Measurements from ENCODE around the gene STX18. TPM values are rescaled to one million over a fixed set of nuclear protein-coding genes. Genes with fewer than 3 reads are reported as not detected.
"Not testable (repeated sequence)": the region's sequence is repeated elsewhere in the genome, so short reads cannot be mapped to it uniquely, and the experiment has no call there.

The STX18 gene
- total and polyA plus RNA-seq, 3 experiments from 2014 or later, result 24.7 to 27.1 (median 25.2) TPM

DNA sequence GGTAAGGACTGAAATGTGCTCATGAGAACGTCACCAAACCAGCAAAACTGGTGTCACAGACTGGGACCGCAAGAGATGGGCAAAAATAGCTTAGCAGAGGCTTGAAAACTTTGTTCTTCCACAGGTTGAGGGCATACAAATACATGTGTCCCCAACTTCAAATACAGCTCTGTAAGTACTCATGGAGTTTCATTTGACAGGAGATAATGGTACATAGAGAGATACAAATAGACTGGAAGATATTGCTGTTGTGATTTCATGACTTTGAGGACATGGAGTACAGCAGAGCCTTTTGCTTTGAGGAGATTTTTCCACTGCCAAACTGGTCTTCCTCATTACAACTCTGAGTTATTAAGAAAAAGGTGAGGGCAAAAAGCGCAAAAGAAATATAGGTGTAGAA, 70.7 kb downstream of the STX18 start:
- Histone ChIP-seq H3K27ac (ENCODE audit: low read depth, low read length) (no peak overlapping the region), H3K36me3 (ENCODE audit: insufficient read depth, low read length) (peaks cover 12% of the 10 kb centered on the region), H3K4me1 (ENCODE audit: insufficient read depth, low read length) (no peaks in the 10 kb centered on the region), H3K9me3 (ENCODE audit: low read length) (no peaks in the 10 kb centered on the region), H3K4me3 (ENCODE audit: low read length) (no peak overlapping the region), H3K27me3 (ENCODE audit: insufficient read depth, low read length, poor library complexity, severe bottlenecking) (no peaks in the 10 kb centered on the region)
- ChIA-PET POLR2A (no interaction called here), CTCF (interaction anchor here (1.2 to 1.3 kb wide), 2 partner anchors 17 to 211 kb away, joined by 4 read pairs; no protein-coding TSS in a partner anchor)
- H3K9me3 Mint-ChIP-seq, result no peaks in the 10 kb centered on the region
- H3K36me3 Mint-ChIP-seq, result peaks cover 13 to 63% (median 30%) of the 10 kb centered on the region in 3 donors
- no peak overlapping the region for H3K4me3 Mint-ChIP-seq
- H3K27ac Mint-ChIP-seq, result peak overlapping the region in 1 of 8 donors; percentile 9
- no peak for DNase-seq
- H3K4me1 Mint-ChIP-seq, result peaks cover 11 to 25% (median 21%) of the 10 kb centered on the region in 3 donors
- no peaks in the 10 kb centered on the region for H3K27me3 Mint-ChIP-seq

DNA sequence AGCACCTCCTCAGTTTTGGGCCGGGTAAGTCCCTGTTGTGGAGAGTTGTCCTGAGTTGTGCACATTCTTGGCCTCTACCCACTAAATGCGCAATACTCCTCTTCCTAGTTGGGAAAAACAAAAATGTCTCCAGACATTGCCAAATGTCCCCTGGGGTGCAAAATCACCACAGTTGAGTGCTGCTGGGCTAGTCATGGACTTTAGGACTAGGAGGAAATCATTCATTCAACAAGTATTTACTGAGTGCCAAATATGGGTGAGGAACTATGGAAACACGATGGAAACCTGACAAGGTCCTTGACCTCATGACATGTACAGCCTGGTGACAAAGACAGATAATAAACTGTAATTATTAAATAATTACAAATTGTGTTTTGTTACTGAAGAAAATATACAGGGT, 71.6 kb downstream of the STX18 start:
- peaks cover 19% of the 10 kb centered on the region for H3K36me3 ChIP-seq (ENCODE audit: insufficient read depth, low read length)
- H3K27ac ChIP-seq (ENCODE audit: low read depth, low read length), result no peak overlapping the region
- ChIA-PET CTCF (no interaction called here), POLR2A (no interaction called here)
- no peaks in the 10 kb centered on the region for H3K9me3 ChIP-seq (ENCODE audit: low read length)
- H3K4me1 Mint-ChIP-seq, result peaks cover 15 to 29% (median 22%) of the 10 kb centered on the region in 3 donors
- DNase-seq, result no peak
- H3K36me3 Mint-ChIP-seq, result peaks cover 22 to 72% (median 38%) of the 10 kb centered on the region in 3 donors
- no peaks in the 10 kb centered on the region for H3K27me3 Mint-ChIP-seq
- peaks cover 0 to 8% (median 0%) of the 10 kb centered on the region in 5 donors for H3K9me3 Mint-ChIP-seq
- peak overlapping the region in 1 of 8 donors; percentile 56 for H3K27ac Mint-ChIP-seq
- H3K4me1 ChIP-seq (ENCODE audit: insufficient read depth, low read length), result no peaks in the 10 kb centered on the region
- no peak overlapping the region for H3K4me3 Mint-ChIP-seq
- H3K27me3 ChIP-seq (ENCODE audit: insufficient read depth, low read length, poor library complexity, severe bottlenecking), result no peaks in the 10 kb centered on the region
- no peak overlapping the region for H3K4me3 ChIP-seq (ENCODE audit: low read length)

DNA sequence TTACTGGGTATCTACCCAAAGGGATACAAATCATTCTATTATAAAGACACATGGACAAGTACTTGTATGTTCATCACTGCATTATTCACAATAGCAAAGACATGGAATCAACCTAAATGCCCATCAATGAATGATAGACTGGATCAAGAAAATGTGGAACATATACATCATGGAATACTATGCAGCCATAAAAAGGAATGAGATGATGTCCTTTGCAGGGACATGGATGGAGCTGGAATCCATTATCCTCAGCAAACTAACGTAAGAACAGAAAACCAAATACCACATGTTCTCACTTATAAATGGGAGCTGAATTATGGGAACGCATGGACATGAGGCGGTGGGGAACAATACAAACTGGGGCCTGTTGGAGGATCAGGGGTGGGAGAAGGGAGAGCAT, 76.6 kb downstream of the STX18 start:
- H3K27me3 Mint-ChIP-seq; H3K27ac ChIP-seq (ENCODE audit: low read depth, low read length); H3K4me3 ChIP-seq (ENCODE audit: low read length); H3K9me3 ChIP-seq (ENCODE audit: low read length); POLR2A ChIA-PET; H3K27me3 ChIP-seq (ENCODE audit: insufficient read depth, low read length, poor library complexity, severe bottlenecking); H3K4me3 Mint-ChIP-seq; DNase-seq; CTCF ChIA-PET; H3K9me3 Mint-ChIP-seq: not testable (repeated sequence)
- Histone ChIP-seq H3K36me3 (ENCODE audit: insufficient read depth, low read length) (peaks cover 19% of the 10 kb centered on the region), H3K4me1 (ENCODE audit: insufficient read depth, low read length) (peaks cover 16% of the 10 kb centered on the region)
- peak overlapping the region in 3 of 8 donors; percentile 2 to 92 (median 4) for H3K27ac Mint-ChIP-seq
- peaks cover 49 to 62% (median 53%) of the 10 kb centered on the region in 3 donors for H3K4me1 Mint-ChIP-seq
- H3K36me3 Mint-ChIP-seq, result peaks cover 23 to 61% (median 39%) of the 10 kb centered on the region in 3 donors

DNA sequence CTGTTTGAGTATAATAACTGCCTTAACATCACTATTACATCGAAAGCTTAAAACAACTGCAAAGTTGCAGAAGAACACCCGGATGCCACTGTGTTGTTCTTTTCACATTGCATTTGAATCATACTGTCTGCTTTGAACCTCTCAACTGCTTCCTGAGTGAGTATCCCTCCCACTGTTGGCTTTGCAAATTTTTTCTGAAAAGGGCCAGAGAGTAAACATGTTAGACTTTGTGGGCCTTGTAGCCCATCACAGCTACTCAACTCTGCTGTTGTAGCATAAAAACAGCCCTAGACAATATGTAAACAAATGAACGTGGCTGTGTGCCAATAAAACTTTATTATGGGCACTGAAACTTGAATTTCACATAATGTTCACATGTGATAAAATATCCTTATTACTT, 78.9 kb downstream of the STX18 start:
- H3K27ac Mint-ChIP-seq, result peak overlapping the region; percentile 39 to 99 (median 90)
- DNase-seq, result no peak
- H3K27ac ChIP-seq (ENCODE audit: low read depth, low read length), result no peak overlapping the region
- no peak overlapping the region for H3K4me3 ChIP-seq (ENCODE audit: low read length)
- POLR2A ChIA-PET, result no interaction called here
- H3K36me3 Mint-ChIP-seq, result peaks cover 23 to 57% (median 32%) of the 10 kb centered on the region in 3 donors
- CTCF ChIA-PET, result interaction anchor here (1.1 to 1.6 kb wide), 3 partner anchors 31 to 76 kb away, joined by 3 read pairs; partner anchors contain the start of gene NSG1
- H3K9me3 Mint-ChIP-seq, result peaks cover 0 to 8% (median 0%) of the 10 kb centered on the region in 5 donors
- H3K4me3 Mint-ChIP-seq, result peak overlapping the region in 5 of 7 donors; percentile 7 to 83 (median 71)
- H3K9me3 ChIP-seq (ENCODE audit: low read length), result no peaks in the 10 kb centered on the region
- H3K27me3 ChIP-seq (ENCODE audit: insufficient read depth, low read length, poor library complexity, severe bottlenecking), result no peaks in the 10 kb centered on the region
- peaks cover 16% of the 10 kb centered on the region for H3K4me1 ChIP-seq (ENCODE audit: insufficient read depth, low read length)
- H3K36me3 ChIP-seq (ENCODE audit: insufficient read depth, low read length), result peaks cover 16% of the 10 kb centered on the region
- H3K4me1 Mint-ChIP-seq, result peaks cover 59 to 68% (median 60%) of the 10 kb centered on the region in 3 donors
- H3K27me3 Mint-ChIP-seq, result no peaks in the 10 kb centered on the region

DNA sequence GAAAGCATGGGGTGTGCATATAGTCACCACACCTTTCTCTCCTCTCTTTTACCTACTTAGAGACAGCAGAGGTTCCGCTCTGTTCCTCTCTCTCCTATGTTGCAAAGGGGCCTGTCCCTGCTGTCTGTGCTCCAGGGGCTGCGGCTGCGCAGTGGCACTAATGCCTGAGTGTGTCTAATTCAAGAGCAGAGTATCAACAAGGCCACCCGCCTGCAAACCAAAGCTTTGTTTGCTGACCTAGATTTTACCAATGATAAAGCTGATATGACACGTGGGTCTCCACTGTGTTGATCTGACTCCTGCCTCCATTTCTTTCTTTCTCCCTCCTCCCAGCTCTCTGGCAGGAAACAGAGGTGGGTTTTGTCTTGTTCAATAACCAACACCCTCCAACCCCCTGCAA, 80.0 kb downstream of the STX18 start:
- no peaks in the 10 kb centered on the region for H3K27me3 ChIP-seq (ENCODE audit: insufficient read depth, low read length, poor library complexity, severe bottlenecking)
- H3K4me1 ChIP-seq (ENCODE audit: insufficient read depth, low read length), result peaks cover 16% of the 10 kb centered on the region
- no peak overlapping the region for H3K27ac ChIP-seq (ENCODE audit: low read depth, low read length)
- peaks cover 18 to 58% (median 24%) of the 10 kb centered on the region in 3 donors for H3K36me3 Mint-ChIP-seq
- peak overlapping the region; percentile 85 to 99 (median 92) for H3K27ac Mint-ChIP-seq
- peak in 4 of 5 donors; percentile 42 to 83 (median 70) for DNase-seq
- peaks cover 0 to 8% (median 0%) of the 10 kb centered on the region in 5 donors for H3K9me3 Mint-ChIP-seq
- CTCF ChIA-PET, result interaction anchor here (1.1 to 1.6 kb wide), 3 partner anchors 30 to 75 kb away, joined by 3 read pairs; partner anchors contain the start of gene NSG1
- peaks cover 17% of the 10 kb centered on the region for H3K36me3 ChIP-seq (ENCODE audit: insufficient read depth, low read length)
- peaks cover 52 to 60% (median 60%) of the 10 kb centered on the region in 3 donors for H3K4me1 Mint-ChIP-seq
- H3K4me3 ChIP-seq (ENCODE audit: low read length), result no peak overlapping the region
- H3K9me3 ChIP-seq (ENCODE audit: low read length), result no peaks in the 10 kb centered on the region
- H3K27me3 Mint-ChIP-seq, result no peaks in the 10 kb centered on the region
- peak overlapping the region; percentile 49 to 90 (median 80) for H3K4me3 Mint-ChIP-seq
- POLR2A ChIA-PET, result interaction anchor here (0.9 kb wide), 1 partner anchor 75 kb away, joined by 3 read pairs; the partner anchor contains the start of gene NSG1

DNA sequence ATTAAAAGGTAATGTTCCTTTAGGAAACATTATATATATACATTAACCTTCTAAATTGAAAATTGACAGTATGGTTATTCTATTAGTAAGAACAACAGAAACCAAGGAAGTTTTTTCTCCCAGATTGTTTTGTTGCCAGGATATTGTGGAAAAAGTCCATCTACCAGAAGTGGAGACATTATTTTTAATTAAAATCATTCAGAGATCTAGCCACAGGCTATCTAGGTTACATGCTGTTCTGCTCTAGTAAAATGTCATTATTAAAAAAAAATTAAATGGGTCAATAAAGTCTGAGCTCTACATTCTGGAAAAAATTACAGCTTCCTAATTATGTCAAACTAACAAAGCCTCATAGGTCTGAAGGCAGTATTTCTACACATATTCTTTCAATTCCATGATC, 80.7 kb downstream of the STX18 start:
- Histone ChIP-seq H3K27ac (ENCODE audit: low read depth, low read length) (no peak overlapping the region), H3K4me1 (ENCODE audit: insufficient read depth, low read length) (peaks cover 16% of the 10 kb centered on the region), H3K27me3 (ENCODE audit: insufficient read depth, low read length, poor library complexity, severe bottlenecking) (no peaks in the 10 kb centered on the region), H3K36me3 (ENCODE audit: insufficient read depth, low read length) (peaks cover 19% of the 10 kb centered on the region), H3K9me3 (ENCODE audit: low read length) (no peaks in the 10 kb centered on the region), H3K4me3 (ENCODE audit: low read length) (no peak overlapping the region)
- peak overlapping the region in 6 of 7 donors; percentile 49 to 83 (median 76) for H3K4me3 Mint-ChIP-seq
- H3K27ac Mint-ChIP-seq, result peak overlapping the region; percentile 85 to 99 (median 92)
- ChIA-PET CTCF (no interaction called here), POLR2A (no interaction called here)
- no peaks in the 10 kb centered on the region for H3K27me3 Mint-ChIP-seq
- peaks cover 14 to 58% (median 22%) of the 10 kb centered on the region in 3 donors for H3K36me3 Mint-ChIP-seq
- peaks cover 0 to 8% (median 0%) of the 10 kb centered on the region in 5 donors for H3K9me3 Mint-ChIP-seq
- H3K4me1 Mint-ChIP-seq, result peaks cover 50 to 60% (median 56%) of the 10 kb centered on the region in 3 donors
- DNase-seq, result no peak

DNA sequence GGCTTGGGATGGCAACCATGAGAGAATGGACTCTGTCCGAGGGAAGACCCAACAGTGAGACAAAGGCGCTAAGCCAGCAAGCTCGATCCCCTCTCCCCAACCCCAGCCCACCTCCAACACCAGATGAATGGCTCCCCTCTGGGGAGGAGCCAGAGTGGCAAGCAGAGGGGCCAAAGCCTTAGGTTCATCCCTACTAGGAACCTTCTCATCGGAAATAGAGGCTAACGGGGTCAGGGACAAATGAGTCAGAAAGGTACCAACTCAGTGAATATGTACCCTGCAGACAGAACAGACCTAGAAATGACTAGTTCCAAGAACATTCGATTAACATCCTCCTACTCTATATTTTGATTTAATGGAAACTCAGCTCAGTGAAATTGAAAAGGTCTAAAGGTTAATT, 81.1 kb downstream of the STX18 start:
- H3K9me3 Mint-ChIP-seq, result peaks cover 0 to 6% (median 0%) of the 10 kb centered on the region in 5 donors
- ChIA-PET CTCF (no interaction called here), POLR2A (no interaction called here)
- DNase-seq, result no peak
- peaks cover 17% of the 10 kb centered on the region for H3K36me3 ChIP-seq (ENCODE audit: insufficient read depth, low read length)
- H3K27ac Mint-ChIP-seq, result peak overlapping the region; percentile 70 to 99 (median 86)
- H3K4me1 Mint-ChIP-seq, result peaks cover 50 to 60% (median 52%) of the 10 kb centered on the region in 3 donors
- peak overlapping the region in 1 of 7 donors; percentile 23 for H3K4me3 Mint-ChIP-seq
- no peak overlapping the region for H3K4me3 ChIP-seq (ENCODE audit: low read length)
- H3K9me3 ChIP-seq (ENCODE audit: low read length), result no peaks in the 10 kb centered on the region
- no peaks in the 10 kb centered on the region for H3K27me3 ChIP-seq (ENCODE audit: insufficient read depth, low read length, poor library complexity, severe bottlenecking)
- H3K4me1 ChIP-seq (ENCODE audit: insufficient read depth, low read length), result peaks cover 16% of the 10 kb centered on the region
- no peaks in the 10 kb centered on the region for H3K27me3 Mint-ChIP-seq
- peaks cover 10 to 58% (median 18%) of the 10 kb centered on the region in 3 donors for H3K36me3 Mint-ChIP-seq
- H3K27ac ChIP-seq (ENCODE audit: low read depth, low read length), result no peak overlapping the region

DNA sequence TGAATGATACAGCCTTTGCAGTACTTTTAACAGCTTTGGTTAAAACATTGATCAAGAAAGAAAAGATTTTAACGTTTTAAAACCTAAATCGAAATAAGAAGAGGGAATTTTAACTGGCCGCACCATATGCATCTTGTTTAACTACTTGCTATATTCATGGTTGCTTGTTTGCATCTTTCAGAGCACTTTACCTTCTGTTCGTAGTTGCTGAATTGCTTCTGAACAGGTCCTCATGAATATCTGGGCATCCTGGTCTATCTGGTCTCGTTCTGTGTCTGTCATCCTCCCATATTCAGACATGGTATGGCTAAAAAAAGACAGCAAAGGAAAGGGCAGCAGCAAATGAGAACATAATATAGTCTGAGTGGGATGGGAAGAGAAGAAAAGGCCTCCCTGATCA, 82.7 kb downstream of the STX18 start:
- CTCF ChIA-PET, result no interaction called here
- H3K27me3 ChIP-seq (ENCODE audit: insufficient read depth, low read length, poor library complexity, severe bottlenecking), result no peaks in the 10 kb centered on the region
- POLR2A ChIA-PET, result no interaction called here
- Mint-ChIP-seq H3K9me3 (no peaks in the 10 kb centered on the region), H3K27me3 (no peaks in the 10 kb centered on the region), H3K36me3 (peaks cover 0 to 57% (median 7%) of the 10 kb centered on the region in 3 donors), H3K4me3 (no peak overlapping the region), H3K4me1 (peaks cover 38 to 45% (median 39%) of the 10 kb centered on the region in 3 donors), H3K27ac (peak overlapping the region in 6 of 8 donors; percentile 2 to 88 (median 43))
- H3K27ac ChIP-seq (ENCODE audit: low read depth, low read length), result no peak overlapping the region
- no peak overlapping the region for H3K4me3 ChIP-seq (ENCODE audit: low read length)
- DNase-seq, result no peak
- H3K9me3 ChIP-seq (ENCODE audit: low read length), result no peaks in the 10 kb centered on the region
- H3K36me3 ChIP-seq (ENCODE audit: insufficient read depth, low read length), result peaks cover 15% of the 10 kb centered on the region
- H3K4me1 ChIP-seq (ENCODE audit: insufficient read depth, low read length), result peaks cover 16% of the 10 kb centered on the region
